RWPE2 (cell line): ENCODE data around the gene KNDC1.

Experiments
- ATAC-seq: fragments of 200-7000 bp; cut with Tn5 transposase; 3 replicates; pipeline ENCODE4 v1.9.1; 2021; ENCODE audit warnings: low read depth
- DNase-seq: peaks from one replicate; pipeline ENCODE4 v3.0.0-alpha.2; 2020; ENCODE audit warnings: low spot score
- H3K27ac ChIP-seq: fragments of 450-650 bp; 2 replicates; pipeline ENCODE4 v1.5.1; 2017; ENCODE audit warnings: mild to moderate bottlenecking; ENCODE audit not compliant: poor library complexity, severe bottlenecking
- H3K27me3 ChIP-seq: fragments of 250-450 bp; sonication (Bioruptor Pico); 2 replicates; pipeline ENCODE4 v1.5.1; 2021; ENCODE audit warnings: mild to moderate bottlenecking, moderate library complexity; ENCODE audit not compliant: insufficient read depth, poor library complexity, severe bottlenecking
- H3K36me3 ChIP-seq: fragments of 250-450 bp; sonication (Bioruptor Pico); 2 replicates; pipeline ENCODE4 v1.5.1; 2020; ENCODE audit warnings: low read depth, mild to moderate bottlenecking, moderate library complexity
- H3K4me1 ChIP-seq: fragments of 250-450 bp; sonication (Bioruptor Pico); 2 replicates; pipeline ENCODE4 v1.5.1; 2021; ENCODE audit warnings: mild to moderate bottlenecking, moderate library complexity; ENCODE audit not compliant: insufficient read depth, poor library complexity, severe bottlenecking
- H3K4me3 ChIP-seq: fragments of 250-450 bp; sonication (Bioruptor Pico); 2 replicates; pipeline ENCODE4 v1.5.1; 2021; ENCODE audit warnings: mild to moderate bottlenecking, moderate library complexity; ENCODE audit not compliant: severe bottlenecking
- H3K9me3 ChIP-seq: fragments of 250-450 bp; sonication (Bioruptor Pico); 2 replicates; pipeline ENCODE4 v1.5.1; 2021; ENCODE audit warnings: mild to moderate bottlenecking, moderate library complexity; ENCODE audit not compliant: severe bottlenecking
- CTCF ChIP-seq: fragments of 450-650 bp; IDR thresholded peaks from one replicate; pipeline ENCODE4 v1.5.1; 2017; ENCODE audit warnings: mild to moderate bottlenecking, moderate library complexity; ENCODE audit not compliant: poor library complexity, severe bottlenecking

The KNDC1 gene

GRCh38 chr10:133266056-133266795 lies 106.2 kb downstream of the KNDC1 start:
- Histone ChIP-seq H3K4me3 (no peak overlapping the region), H3K27me3 (no peaks in the 10 kb centered on the region), H3K27ac (no peak overlapping the region), H3K9me3 (no peaks in the 10 kb centered on the region), H3K4me1 (peaks cover 12% of the 10 kb centered on the region), H3K36me3 (peaks cover 5% of the 10 kb centered on the region)
- ATAC-seq (no peak), DNase-seq (no peak)
- TF ChIP-seq CTCF: no peak

GRCh38 chr10:133267293-133267692 lies 107.3 kb downstream of the KNDC1 start:
- no peak for ATAC-seq
- no peak for DNase-seq
- Histone ChIP-seq H3K36me3 (peaks cover 10% of the 10 kb centered on the region), H3K4me1 (peaks cover 8% of the 10 kb centered on the region), H3K9me3 (no peaks in the 10 kb centered on the region), H3K4me3 (no peak overlapping the region), H3K27me3 (no peaks in the 10 kb centered on the region), H3K27ac (no peak overlapping the region)
- TF ChIP-seq CTCF: no peak

GRCh38 chr10:133267829-133268228 lies 107.8 kb downstream of the KNDC1 start:
- ATAC-seq: no peak
- peaks cover 10% of the 10 kb centered on the region for H3K36me3 ChIP-seq
- no peak for DNase-seq
- no peak overlapping the region for H3K4me3 ChIP-seq
- H3K27ac ChIP-seq: no peak overlapping the region
- no peaks in the 10 kb centered on the region for H3K27me3 ChIP-seq
- H3K9me3 ChIP-seq: no peaks in the 10 kb centered on the region
- H3K4me1 ChIP-seq: peaks cover 4% of the 10 kb centered on the region
- no peak for TF ChIP-seq CTCF

GRCh38 chr10:133268532-133268931 lies 108.5 kb downstream of the KNDC1 start:
- H3K27me3 ChIP-seq: no peaks in the 10 kb centered on the region
- peaks cover 17% of the 10 kb centered on the region for H3K36me3 ChIP-seq
- ATAC-seq: no peak
- peaks cover 4% of the 10 kb centered on the region for H3K4me1 ChIP-seq
- H3K9me3 ChIP-seq: no peaks in the 10 kb centered on the region
- no peak overlapping the region for H3K4me3 ChIP-seq
- no peak overlapping the region for H3K27ac ChIP-seq
- no peak for TF ChIP-seq CTCF
- DNase-seq: no peak

GRCh38 chr10:133269367-133269766 lies 109.3 kb downstream of the KNDC1 start:
- H3K9me3 ChIP-seq: no peaks in the 10 kb centered on the region
- H3K4me1 ChIP-seq: peaks cover under 1% of the 10 kb centered on the region
- H3K27ac ChIP-seq: no peak overlapping the region
- ATAC-seq (no peak), DNase-seq (no peak)
- H3K27me3 ChIP-seq: no peaks in the 10 kb centered on the region
- TF ChIP-seq CTCF: no peak
- H3K36me3 ChIP-seq: peaks cover 20% of the 10 kb centered on the region
- H3K4me3 ChIP-seq: no peak overlapping the region
